A673 (cell line): ENCODE data around the gene POU2F3.

Source experiments
- EZH2 ChIP-seq: fragments of 200-600 bp; sonication (generic); IDR thresholded peaks from 2 replicates; pipeline ENCODE4 v1.6.1; 2017; ENCODE audit warnings: borderline replicate concordance, low read depth, mild to moderate bottlenecking, mixed read lengths, antibody characterized with exemption, low read length; ENCODE audit not compliant: poor library complexity, severe bottlenecking
- TF ChIP-seq, protein P1 (sequence below): fragments of 300-800, 200-600 bp; sonication (generic); conservative IDR thresholded peaks from 2 replicates; pipeline ENCODE4 v1.5.1; 2017; ENCODE audit warnings: low read depth, mild to moderate bottlenecking, antibody characterized with exemption, low read length, moderate library complexity, mixed read lengths

- no peak for TF ChIP-seq EZH2
- TF ChIP-seq, protein P1, sequence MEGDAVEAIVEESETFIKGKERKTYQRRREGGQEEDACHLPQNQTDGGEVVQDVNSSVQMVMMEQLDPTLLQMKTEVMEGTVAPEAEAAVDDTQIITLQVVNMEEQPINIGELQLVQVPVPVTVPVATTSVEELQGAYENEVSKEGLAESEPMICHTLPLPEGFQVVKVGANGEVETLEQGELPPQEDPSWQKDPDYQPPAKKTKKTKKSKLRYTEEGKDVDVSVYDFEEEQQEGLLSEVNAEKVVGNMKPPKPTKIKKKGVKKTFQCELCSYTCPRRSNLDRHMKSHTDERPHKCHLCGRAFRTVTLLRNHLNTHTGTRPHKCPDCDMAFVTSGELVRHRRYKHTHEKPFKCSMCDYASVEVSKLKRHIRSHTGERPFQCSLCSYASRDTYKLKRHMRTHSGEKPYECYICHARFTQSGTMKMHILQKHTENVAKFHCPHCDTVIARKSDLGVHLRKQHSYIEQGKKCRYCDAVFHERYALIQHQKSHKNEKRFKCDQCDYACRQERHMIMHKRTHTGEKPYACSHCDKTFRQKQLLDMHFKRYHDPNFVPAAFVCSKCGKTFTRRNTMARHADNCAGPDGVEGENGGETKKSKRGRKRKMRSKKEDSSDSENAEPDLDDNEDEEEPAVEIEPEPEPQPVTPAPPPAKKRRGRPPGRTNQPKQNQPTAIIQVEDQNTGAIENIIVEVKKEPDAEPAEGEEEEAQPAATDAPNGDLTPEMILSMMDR, result no peak
Measured at GRCh38 chr11:120343429-120343828, 103.5 kb downstream of the POU2F3 start.
